Middle frontal gyrus (tissue), 1 donor: ENCODE measurements around the gene CHRNA10.
"Not testable (repeated sequence)": the region's sequence is repeated elsewhere in the genome, so short reads cannot be mapped to it uniquely, and the experiment has no call there.

Experiments used
- DNase-seq: peaks from one replicate; pipeline ENCODE4 v3.0.0-alpha.2; 2015; ENCODE audit warnings: low spot score; ENCODE audit errors: extremely low spot score

Gene CHRNA10

DNA sequence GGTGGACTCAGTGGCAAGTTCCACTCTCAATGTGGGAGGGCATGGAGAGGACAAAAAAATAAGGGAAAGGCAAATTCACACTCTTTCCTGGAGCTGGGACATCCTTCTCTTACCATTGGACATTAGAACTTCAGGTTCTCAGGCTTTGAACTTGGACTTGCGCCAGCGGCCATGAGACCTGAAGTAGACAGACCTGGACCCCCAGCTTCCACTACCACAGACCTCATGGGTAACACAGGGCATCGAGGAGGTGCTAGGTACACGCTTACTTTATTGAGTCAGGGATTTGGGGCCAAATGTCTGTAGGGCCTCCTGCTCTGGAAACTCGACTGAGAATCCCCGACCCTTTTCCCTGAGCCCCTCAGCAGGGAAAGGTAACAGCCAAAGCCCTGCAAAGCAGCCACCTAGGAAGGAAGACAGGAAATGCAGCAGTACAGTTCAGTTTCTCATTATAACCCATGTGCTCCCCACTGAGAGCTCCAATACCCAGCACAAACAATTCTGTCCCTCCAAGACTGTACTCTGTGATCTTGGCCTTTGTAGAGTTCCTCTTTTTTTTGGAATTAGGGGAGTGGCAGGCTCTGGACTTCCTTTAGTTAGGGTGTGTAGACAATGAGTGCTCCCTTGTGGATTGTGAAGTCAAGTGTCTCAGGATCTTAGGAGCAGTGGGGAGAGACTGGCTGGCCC is 5.7 kb downstream of the CHRNA10 start:
- DNase-seq = no peak

DNA sequence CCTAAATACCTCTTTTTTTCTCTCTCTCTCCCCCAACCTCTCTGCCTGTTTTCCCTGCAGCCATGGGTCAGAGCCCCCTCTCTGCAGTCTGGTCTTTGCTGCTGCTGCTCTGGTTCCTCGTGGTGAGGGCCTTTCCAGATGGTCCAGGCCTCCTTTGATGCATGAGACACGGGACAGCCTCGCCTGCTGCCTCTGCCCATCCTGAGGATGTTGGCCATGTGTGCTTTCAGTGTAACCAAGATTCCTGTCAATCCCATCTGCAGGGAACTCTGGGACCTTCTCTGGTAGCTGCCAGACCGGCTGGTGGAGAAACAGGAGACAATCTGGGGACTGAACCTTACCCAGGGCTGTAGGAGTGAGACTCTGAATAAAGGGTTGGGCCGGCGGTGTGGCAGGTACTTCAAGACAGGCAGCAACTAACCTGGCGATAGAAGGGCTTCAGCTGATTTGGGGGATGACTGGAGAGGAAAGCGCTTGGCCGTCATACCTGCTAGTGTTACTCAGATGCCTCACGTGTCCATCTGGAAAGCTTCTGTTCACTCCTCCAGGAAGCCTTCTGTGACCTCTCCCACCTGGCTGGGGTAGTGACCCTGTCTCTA is 7.1 kb downstream of the CHRNA10 start:
- DNase-seq = no peak

DNA sequence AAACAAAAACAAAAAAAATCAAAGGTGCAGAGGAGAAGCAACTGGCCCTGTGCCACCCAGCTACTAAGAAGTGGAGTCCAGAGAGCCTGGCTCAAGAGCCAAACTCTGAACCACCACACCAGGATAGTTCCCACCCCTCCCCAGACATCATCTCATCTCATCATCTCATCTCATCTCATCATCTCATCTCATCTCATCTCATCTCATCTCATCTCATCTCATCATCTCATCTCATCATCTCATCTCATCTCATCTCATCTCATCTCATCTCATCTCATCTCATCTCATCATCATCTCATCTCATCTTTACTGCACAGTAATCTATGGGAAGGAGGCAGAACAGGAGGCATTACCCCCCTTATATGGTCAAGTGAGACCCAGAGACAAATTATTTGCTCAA is 8.3 kb downstream of the CHRNA10 start:
- no peak for DNase-seq

DNA sequence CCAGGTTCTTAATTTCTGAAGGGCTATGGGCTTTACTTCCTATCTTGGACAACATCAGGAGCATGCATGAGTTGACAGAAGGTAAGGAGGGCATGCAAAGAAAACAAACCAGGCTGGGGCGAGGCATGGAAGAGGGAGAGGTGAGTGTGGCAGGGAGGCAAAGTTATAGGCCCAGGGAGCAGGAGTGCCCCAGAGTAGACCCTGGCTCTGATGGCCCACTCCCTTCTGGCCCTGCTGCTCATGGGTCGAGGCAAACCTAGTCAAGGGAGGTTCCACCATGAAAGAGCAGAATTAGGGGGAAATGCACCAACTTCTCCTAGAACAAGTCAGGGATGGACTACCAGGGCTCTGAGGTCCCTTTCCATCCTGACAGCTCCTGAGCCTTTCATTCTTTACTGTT is 10.2 kb downstream of the CHRNA10 start:
- no peak for DNase-seq

DNA sequence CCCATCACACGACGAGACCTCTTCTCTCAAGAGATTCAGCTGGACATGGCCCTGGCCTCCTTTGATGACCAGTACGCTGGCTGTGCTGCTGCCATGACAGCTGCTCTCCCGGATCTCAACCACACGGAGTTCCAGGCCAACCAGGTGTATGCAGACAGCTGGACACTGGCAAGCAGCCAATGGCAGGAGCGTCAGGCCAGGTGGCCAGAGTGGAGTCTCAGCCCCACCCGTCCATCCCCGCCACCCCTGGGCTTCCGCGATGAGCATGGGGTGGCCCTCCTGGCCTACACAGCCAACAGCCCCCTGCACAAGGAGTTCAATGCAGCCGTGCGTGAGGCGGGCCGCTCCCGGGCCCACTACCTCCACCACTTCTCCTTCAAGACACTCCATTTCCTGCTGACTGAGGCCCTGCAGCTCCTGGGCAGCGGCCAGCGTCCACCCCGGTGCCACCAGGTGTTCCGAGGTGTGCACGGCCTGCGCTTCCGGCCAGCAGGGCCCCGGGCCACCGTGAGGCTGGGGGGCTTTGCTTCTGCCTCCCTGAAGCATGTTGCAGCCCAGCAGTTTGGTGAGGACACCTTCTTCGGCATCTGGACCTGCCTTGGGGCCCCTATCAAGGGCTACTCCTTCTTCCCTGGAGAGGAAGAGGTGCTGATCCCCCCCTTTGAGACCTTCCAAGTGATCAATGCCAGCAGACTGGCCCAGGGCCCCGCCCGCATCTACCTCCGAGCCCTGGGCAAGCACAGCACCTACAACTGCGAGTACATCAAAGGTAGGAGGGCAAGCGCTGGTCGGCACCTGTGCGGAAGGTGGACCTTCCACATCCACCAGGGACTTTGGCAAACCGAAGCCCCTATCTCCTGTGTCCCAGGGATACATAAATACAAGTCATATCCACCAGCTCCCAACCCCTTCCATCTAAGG is 11.3 kb downstream of the CHRNA10 start:
- DNase-seq = no peak

DNA sequence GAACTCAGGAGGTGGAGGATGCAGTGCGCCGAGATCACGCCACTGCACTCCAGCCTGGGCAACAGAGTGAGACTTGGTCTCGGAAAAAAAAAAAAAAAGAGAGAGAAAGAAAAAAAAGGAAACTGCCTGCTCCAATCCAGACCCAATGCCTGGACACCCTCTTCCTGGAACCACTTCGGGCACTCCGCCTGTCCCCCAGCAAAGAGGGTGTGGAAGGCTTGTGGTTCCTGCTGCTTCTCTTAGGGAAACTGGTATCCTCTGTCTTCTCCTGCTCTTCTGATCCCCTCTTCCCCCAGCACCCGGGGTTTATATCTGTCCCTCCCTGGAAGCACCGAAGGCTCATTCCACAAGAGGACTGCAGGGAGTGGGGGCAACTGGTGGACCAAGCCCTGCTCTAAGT is 12.9 kb downstream of the CHRNA10 start:
- no peak for DNase-seq

DNA sequence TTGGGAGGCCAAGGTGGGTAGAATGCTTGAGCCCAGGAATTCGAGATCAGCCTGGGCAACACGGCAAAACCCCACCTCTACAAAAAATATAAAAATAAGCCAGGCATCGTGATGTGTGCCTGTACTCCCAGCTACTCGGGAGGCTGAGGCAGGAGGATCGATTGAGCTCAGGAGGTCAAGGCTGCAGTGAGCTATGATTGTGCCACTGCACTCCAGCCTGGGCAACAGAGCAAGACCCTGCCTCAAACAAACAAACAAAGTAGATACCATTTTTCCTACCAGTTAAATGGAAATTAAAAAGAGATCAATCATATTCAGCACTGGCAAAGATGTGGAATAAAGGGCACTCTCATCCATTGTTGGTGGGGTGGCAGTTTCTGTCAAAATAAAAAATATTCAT is 13.9 kb downstream of the CHRNA10 start:
- DNase-seq = not testable (repeated sequence)

DNA sequence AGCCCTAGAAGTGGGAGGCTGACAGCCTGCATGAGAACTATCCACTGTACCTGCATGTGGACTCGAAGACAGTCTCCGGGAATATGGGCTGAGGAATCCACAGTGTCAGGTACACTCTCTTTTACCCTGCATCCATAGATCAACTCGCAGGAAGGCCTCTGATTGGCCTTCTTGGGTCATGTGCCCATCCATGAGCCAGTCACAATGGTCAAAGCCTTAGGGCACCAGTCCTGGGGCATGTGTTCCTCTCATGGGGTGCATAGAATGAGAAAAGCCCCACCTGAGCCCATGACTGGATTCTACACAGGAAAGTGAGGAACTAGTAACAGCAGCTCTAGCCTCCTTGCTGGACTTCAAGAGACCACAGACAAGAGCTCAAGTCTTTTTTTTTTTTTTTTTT is 15.6 kb downstream of the CHRNA10 start:
- no peak for DNase-seq

DNA sequence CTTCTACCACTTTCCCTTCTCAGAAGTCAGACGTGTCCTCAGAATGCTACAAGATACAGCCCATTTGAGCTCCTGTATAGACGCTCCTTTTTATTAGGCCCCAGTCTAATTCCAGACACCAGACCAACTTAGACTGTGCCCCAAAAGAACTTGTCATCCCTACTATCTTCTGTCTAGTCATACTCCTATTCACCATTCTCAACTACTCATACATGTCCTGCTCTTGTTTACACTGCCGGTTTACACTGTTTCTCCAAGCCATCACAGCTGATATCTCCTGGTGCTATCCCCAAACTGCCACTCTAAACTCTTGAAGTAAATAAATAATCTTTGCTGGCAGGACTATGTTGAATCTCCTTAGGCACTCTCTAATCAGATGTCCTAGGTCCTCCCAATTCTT is 18.7 kb downstream of the CHRNA10 start:
- not testable (repeated sequence) for DNase-seq

DNA sequence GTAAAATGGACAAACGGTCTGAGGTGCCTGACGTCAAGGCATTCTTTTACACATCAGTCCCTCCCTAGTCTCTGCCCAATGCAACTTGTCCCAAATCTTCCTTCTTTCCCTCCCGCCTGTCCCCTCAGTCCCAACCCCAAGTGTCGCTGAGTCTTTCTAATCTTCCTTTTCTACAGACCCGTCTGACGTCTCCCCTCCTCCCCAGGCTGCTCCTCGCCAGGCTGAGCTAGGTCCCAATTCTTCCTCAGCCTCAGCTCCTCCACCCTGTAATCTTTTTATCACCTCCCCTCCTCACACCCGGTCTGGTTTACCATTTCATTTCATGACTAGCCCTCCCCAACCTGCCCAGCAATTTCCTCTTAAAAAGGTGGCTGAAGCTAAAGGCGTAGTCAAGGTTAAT is 21.8 kb downstream of the CHRNA10 start:
- not testable (repeated sequence) for DNase-seq

DNA sequence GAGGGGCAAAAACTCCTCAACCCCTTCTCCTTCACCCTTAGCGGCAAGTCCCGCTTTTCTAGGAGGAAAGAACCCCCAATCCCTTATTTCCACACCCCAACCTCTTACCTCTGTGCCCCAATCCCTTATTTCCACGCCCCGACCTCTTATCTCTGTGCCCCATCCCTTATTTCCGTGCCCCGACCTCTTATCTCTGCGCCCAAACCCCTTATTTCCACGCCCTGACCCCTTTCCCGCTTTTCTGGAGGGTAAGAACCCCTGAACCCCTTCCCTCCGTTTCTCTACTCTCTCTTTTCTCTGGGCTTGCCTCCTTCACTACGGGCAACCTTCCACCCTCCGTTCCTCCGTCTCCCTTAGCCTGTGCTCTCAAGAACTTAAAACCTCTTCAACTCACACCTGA is 22.3 kb downstream of the CHRNA10 start:
- DNase-seq = not testable (repeated sequence)

DNA sequence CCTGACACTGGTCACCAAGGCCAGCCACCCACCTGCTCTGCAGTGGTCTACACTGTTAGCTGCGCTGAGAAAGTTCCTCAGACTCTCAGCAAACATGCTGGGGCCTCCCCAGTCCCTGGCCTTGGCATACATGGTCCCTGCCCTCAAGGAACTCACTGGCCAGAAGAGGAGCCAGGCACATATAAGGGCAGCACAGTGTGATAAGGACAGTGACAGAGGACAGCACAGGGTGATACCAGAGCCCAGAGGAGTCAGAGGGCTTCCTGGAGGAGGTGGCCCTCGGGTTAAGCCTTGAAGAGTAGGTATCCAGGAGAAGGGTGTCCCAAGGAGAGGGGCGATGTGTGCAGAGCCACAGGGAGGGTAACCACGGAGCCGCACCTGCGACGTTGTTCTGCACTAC is 25.6 kb downstream of the CHRNA10 start:
- DNase-seq = no peak

DNA sequence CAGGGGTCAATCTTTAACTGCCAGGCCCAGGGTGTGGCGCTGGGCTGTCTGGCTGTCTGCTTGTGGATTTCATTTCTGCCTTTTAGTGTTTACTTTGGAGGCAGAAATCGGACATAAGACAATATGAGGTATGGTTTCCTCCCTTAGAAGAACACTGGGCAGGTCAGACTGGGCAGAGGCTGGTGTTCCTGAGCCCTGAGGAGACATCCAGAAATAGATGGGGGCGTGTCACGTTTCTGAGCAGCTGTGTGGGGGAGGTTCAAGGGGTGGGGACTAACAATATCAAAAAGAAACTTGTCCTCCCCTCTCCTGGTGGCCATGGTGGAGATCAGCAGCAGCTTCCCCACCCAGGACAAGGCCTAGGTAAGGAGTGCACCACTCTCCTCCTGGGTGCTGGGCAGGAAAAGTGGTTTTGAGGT is 26.4 kb downstream of the CHRNA10 start, which contains the start of gene ART1:
TSS of gene ART1 (plus strand) at position 312 of the 419 bp plus-strand sequence. CDS start 14,086 bp downstream, outside the sequence.
- no peak for DNase-seq

DNA sequence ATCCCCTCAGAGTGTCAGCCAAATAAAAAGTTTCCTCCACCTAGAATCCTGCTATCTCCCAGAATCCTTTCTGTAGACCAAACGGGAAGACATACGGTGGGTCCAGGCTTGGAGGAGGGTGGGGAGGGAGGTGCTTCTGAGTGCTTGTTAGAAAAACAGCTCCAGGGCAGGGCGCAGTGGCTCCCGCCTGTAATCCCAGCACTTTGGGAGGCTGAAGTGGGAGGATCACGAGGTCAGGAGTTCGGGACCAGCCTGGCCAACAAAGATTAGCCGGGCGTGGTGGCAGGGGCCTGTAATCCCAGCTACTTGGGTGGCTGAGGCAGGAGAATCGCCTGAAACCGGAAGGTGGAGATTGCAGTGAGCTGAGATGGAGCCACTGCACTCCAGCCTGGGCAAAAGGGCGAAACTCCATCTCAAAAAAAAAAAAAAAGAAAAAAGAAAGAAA is 28.1 kb downstream of the CHRNA10 start:
- DNase-seq = not testable (repeated sequence)

DNA sequence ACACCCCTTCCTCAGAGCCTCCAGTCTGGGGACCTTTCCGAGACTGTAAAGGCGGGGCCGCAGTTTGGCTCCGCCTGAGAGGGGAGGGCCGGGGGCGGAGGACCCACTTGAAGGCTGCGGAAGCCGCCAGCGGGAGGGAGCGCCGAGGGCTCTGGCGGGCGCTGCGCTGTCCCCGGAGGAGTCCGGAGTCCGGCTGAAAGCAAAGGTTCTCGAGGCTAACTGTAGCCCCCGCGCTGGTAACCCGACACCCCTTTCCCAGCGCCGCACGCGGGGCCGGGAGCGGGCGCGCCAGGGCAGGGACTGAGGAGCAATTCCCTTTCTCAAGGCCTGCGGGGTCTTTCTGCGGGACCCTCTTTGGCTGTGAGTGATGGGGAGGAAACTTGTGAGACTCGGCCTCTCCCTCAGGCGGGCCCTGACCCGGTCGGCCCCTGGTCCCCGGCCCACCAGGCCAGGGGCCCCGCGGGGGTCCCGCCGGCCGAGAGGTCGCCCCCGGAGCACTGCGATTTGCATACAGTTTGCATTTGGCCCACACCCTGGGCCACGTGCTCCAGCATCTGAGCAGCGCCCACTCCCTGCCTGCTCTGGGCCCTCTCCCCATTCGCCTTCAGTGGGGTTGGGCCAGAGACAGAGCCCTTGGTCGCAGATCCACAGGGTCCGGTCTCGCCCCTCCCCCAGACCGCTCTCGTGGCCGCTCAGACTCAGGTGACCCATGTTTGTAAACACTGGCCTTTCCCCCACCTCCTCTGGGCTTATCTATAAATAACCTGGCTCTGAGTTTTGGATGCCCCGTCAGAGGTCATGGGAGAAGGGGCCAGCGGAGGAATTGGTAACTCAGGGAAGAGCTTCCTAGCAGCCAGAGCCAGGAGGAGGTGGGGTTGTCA is 28.9 kb downstream of the CHRNA10 start:
- no peak for DNase-seq

DNA sequence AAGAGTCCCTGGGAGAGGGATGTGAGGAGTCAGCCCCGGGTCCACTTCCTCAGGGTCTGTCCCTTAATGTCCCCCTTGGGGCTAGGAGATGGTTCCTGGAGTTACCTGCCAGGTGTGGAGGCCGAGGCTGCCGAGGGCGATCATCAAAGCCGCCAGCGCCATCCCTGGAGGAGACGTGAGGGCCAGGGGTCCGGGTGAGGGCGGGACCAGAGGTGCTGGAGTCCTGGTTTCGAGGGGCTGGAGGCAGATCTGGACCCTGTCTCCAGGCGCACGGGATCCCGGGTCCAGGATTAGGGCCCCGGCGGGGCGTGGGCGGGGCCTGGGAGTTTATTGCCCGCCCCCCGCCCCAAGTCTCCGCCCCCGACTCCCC is 29.5 kb downstream of the CHRNA10 start, which contains the start of gene ART5:
TSS of gene ART5 (minus strand) at position 292 of the 370 bp plus-strand sequence. CDS start at position 162, 130 bp downstream.
- no peak for DNase-seq

DNA sequence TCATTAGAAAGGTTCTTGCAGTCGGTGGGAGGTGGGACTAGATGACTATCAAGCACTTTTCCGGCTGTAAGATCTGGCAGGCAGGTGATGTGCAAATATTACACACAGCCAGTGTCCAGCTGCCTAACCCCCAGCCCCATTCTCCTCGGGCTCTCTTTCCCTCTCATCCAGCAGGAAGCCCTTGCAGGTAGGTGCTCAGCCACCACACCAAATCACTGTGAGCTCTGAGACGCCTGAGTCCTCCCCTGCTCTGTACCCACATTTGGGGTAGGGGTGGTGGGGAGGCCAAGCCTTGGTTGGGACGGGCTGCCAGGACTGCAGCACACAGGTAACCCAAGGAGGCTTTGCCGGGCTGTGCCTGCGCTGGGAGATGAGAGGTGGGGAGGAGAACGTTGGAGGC is 30.0 kb downstream of the CHRNA10 start:
- DNase-seq = no peak

DNA sequence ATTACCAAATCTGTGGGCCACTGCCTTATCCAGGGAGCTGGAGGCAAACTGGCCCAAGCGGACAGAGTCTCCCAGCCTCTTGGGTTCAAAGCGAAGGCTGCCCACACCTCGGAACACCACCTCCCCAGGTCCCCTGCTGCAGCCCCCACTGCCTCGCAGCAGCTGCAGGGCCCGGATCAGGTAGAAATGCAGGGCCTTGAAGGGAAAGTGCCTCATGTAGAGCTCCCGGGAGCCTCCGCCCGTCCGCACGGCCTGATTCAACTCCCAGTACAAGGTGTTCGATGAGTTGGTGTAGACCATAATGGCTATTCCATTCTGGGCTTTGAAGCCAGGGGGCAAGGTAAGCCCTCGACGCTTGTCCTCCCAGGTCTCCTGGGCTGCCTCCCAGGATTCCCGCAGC is 31.3 kb downstream of the CHRNA10 start:
- no peak for DNase-seq

DNA sequence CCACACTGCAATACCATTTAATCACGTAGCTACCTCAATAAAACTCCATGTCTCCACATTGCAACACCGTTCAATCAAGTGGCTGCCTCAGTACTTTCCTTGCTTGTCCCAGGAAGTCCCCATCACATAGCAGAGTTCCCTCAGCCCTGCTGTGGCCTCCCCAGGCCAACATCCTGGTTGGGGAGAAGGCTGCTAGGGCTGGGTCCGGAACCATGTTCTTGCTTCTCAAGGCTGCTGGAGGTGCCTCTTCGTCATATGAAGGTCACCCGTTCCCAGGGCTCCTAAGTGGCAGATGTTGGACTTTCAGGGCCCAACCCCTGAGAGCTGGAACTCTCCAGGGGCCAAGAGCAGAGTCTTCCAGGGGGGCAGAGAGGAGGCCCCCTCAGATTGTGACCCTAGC is 32.7 kb downstream of the CHRNA10 start:
- no peak for DNase-seq

DNA sequence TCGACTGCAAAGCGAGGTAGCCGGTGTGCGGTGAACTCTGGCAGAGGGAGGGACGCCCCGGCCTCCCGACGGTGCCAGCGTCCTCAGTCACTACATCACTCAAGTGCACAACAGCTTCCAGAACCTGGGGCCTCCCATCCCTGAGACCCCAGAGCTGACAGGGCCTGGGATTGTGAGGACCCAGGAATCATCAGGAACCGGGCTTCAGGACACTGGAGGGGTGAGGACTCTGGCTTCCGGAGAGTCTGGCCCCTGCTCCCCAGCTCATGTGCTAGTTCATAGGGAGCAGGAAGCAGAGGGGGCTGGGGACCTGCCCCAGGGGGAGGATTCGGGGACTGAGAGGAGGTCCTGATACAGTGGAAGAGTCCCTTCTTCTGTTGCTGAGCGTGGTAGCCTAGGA is 34.0 kb downstream of the CHRNA10 start:
- DNase-seq = no peak
